HFFc6 (cell line): ENCODE results near the gene MFSD8. TPM values are rescaled to one million over a fixed set of nuclear protein-coding genes. Genes with fewer than 3 reads are reported as not detected.
"Not testable (repeated sequence)": the region's sequence is repeated elsewhere in the genome, so short reads cannot be mapped to it uniquely, and the experiment has no call there.

ENCODE experiments used
- DNase-seq: peaks from one replicate; pipeline ENCODE4 v3.0.0-alpha.2; 2018
- H3K27ac Mint-ChIP-seq: 2 replicates; pipeline ENCODE4 v1.8.0; 2020; ENCODE audit warnings: mild to moderate bottlenecking, mixed read lengths
- H3K27me3 Mint-ChIP-seq: 2 replicates; pipeline ENCODE4 v1.8.0; 2021; ENCODE audit warnings: mild to moderate bottlenecking, moderate library complexity, mixed read lengths; ENCODE audit not compliant: insufficient read depth
- H3K36me3 Mint-ChIP-seq: 2 replicates; pipeline ENCODE4 v1.8.0; 2021; ENCODE audit warnings: low read depth, mixed read lengths
- H3K4me1 Mint-ChIP-seq: 2 replicates; pipeline ENCODE4 v1.8.0; 2020; ENCODE audit warnings: low read depth, mixed read lengths
- H3K4me3 Mint-ChIP-seq: 2 replicates; pipeline ENCODE4 v1.8.0; 2020; ENCODE audit warnings: mild to moderate bottlenecking, moderate library complexity, mixed read lengths
- H3K9me3 Mint-ChIP-seq: 2 replicates; pipeline ENCODE4 v1.8.0; 2020; ENCODE audit warnings: mild to moderate bottlenecking, mixed read lengths
- total RNA-seq, 6 experiments: library from RNA; stranded (reverse); fragmentation: NEBNext Ultra II Directional; extraction: Animal tissue kit (Norgen Biotek cat#: 25700); gene quantifications; 2 replicates in 1 of 6; 3 replicates in 5 of 6; pipeline ENCODE4 v1.2.3, GENCODE V29; 2021
- TF ChIP-seq, protein P1 (sequence below): fragments of 200-600 bp; sonication (generic); IDR thresholded peaks from 2 replicates; pipeline ENCODE4 v1.5.0; 2021; ENCODE audit warnings: antibody characterized with exemption, mild to moderate bottlenecking

The MFSD8 gene
- total RNA-seq, 6 experiments from 2014 or later: 14.6 to 18.9 (median 17.4) TPM

- TF ChIP-seq, protein P1, sequence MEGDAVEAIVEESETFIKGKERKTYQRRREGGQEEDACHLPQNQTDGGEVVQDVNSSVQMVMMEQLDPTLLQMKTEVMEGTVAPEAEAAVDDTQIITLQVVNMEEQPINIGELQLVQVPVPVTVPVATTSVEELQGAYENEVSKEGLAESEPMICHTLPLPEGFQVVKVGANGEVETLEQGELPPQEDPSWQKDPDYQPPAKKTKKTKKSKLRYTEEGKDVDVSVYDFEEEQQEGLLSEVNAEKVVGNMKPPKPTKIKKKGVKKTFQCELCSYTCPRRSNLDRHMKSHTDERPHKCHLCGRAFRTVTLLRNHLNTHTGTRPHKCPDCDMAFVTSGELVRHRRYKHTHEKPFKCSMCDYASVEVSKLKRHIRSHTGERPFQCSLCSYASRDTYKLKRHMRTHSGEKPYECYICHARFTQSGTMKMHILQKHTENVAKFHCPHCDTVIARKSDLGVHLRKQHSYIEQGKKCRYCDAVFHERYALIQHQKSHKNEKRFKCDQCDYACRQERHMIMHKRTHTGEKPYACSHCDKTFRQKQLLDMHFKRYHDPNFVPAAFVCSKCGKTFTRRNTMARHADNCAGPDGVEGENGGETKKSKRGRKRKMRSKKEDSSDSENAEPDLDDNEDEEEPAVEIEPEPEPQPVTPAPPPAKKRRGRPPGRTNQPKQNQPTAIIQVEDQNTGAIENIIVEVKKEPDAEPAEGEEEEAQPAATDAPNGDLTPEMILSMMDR: no peak
- H3K9me3 Mint-ChIP-seq: no peaks in the 10 kb centered on the region
- DNase-seq: no peak
- H3K27me3 Mint-ChIP-seq: no peaks in the 10 kb centered on the region
- H3K27ac Mint-ChIP-seq: no peak overlapping the region
- no peaks in the 10 kb centered on the region for H3K4me1 Mint-ChIP-seq
- H3K4me3 Mint-ChIP-seq: no peak overlapping the region
- H3K36me3 Mint-ChIP-seq: peaks cover 16% of the 10 kb centered on the region
These were observed 44.5 kb downstream of the MFSD8 start for GRCh38 chr4:127920521-127920920.

GRCh38 chr4:127917151-127917550, 47.8 kb downstream of the MFSD8 start:
- Mint-ChIP-seq H3K4me3 (no peak overlapping the region), H3K4me1 (peaks cover 4% of the 10 kb centered on the region; the same call in 1 of the 2 replicates), H3K27ac (no peak overlapping the region), H3K9me3 (no peaks in the 10 kb centered on the region), H3K36me3 (peaks cover 8% of the 10 kb centered on the region), H3K27me3 (no peaks in the 10 kb centered on the region)
- TF ChIP-seq, protein P1: no peak
- no peak for DNase-seq

GRCh38 chr4:127916512-127916911, 48.5 kb downstream of the MFSD8 start:
- TF ChIP-seq, protein P1: no peak
- no peak for DNase-seq
- Mint-ChIP-seq H3K9me3 (no peaks in the 10 kb centered on the region), H3K4me1 (peaks cover 8% of the 10 kb centered on the region; the same call in 1 of the 2 replicates), H3K36me3 (peaks cover 8% of the 10 kb centered on the region), H3K27me3 (no peaks in the 10 kb centered on the region), H3K27ac (no peak overlapping the region), H3K4me3 (no peak overlapping the region)

GRCh38 chr4:127905029-127905428, 59.9 kb downstream of the MFSD8 start:
- Mint-ChIP-seq H3K4me1 (no peaks in the 10 kb centered on the region), H3K36me3 (peaks cover 34% of the 10 kb centered on the region), H3K9me3 (peaks cover 15% of the 10 kb centered on the region), H3K4me3 (no peak overlapping the region), H3K27ac (no peak overlapping the region), H3K27me3 (no peaks in the 10 kb centered on the region)
- DNase-seq: no peak
- TF ChIP-seq, protein P1: no peak

- DNase-seq, H3K4me3 Mint-ChIP-seq, H3K4me1 Mint-ChIP-seq, H3K27ac Mint-ChIP-seq, H3K27me3 Mint-ChIP-seq: not testable (repeated sequence)
- H3K9me3 Mint-ChIP-seq: peaks cover 17% of the 10 kb centered on the region
- peaks cover 47% of the 10 kb centered on the region for H3K36me3 Mint-ChIP-seq
These were observed 65.3 kb downstream of the MFSD8 start for GRCh38 chr4:127899682-127900081.

GRCh38 chr4:127896528-127896927, 68.4 kb downstream of the MFSD8 start:
- TF ChIP-seq, protein P1: no peak
- Mint-ChIP-seq H3K27me3 (no peaks in the 10 kb centered on the region), H3K4me3 (no peak overlapping the region), H3K9me3 (peaks cover 6% of the 10 kb centered on the region; the same call in 1 of the 2 replicates), H3K4me1 (no peaks in the 10 kb centered on the region), H3K36me3 (peaks cover 22% of the 10 kb centered on the region), H3K27ac (no peak overlapping the region)
- DNase-seq: no peak
